Fibroblast of pulmonary artery (primary cell): ENCODE results near the gene SMARCAL1.

Experiments
- DNase-seq: peaks from one replicate; pipeline ENCODE4 v3.0.0-alpha.2; 2010; ENCODE audit warnings: low read depth
- H3K4me3 ChIP-seq: replicated peaks from 2 replicates; pipeline ENCODE4 v1.5.1; 2011; ENCODE audit warnings: low read depth, mild to moderate bottlenecking, control low read depth, low read length, moderate library complexity
- TF ChIP-seq, protein P1 (sequence below): IDR thresholded peaks from 2 replicates; pipeline ENCODE4 v1.5.1; 2011; ENCODE audit warnings: mild to moderate bottlenecking, control low read depth, low read length, inconsistent platforms; ENCODE audit errors: missing control alignments

Gene SMARCAL1

DNA sequence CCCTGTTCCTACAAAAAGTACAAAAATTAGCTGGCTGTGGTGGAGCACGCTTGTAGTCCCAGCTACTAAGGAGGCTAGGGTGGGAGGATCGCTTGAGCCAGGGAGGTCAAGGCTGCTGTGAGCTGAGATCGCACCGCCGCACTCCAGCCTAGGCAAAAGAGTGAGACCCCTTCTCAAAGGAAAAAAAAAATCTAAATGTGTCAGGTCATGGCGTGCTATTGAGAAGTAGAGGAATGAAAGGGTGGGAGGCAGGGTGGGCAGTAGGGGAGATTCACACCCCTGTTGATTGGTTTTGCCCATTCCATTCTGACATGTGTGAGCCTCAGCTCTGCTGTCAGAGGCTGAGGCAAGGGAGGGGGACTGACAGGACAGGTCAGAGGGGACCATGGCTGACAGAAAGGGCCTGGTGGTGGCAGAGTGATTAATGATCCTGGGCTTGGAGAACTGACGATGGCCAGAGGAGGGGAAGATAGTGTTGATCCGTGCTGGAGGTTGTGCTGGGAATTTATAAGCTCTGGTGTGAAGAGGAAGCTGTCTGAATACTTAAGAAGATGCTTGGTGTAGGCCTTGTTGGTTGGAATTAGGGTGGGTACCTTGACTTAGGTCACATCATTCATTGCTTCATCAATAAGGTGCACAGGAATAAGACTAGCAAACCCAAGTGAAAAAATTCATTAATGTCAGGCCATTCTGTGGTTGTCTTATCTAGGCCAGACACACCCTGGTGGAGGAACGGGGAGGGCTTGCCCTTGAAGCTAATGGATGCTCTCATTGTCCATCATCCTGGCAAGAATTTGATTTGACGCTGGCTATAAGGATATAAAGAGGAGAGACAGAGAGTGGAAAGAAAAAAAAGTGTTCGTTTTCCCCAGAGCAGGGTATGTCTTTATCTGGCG lies 19.1 kb upstream of the SMARCAL1 start:
- TF ChIP-seq, protein P1, sequence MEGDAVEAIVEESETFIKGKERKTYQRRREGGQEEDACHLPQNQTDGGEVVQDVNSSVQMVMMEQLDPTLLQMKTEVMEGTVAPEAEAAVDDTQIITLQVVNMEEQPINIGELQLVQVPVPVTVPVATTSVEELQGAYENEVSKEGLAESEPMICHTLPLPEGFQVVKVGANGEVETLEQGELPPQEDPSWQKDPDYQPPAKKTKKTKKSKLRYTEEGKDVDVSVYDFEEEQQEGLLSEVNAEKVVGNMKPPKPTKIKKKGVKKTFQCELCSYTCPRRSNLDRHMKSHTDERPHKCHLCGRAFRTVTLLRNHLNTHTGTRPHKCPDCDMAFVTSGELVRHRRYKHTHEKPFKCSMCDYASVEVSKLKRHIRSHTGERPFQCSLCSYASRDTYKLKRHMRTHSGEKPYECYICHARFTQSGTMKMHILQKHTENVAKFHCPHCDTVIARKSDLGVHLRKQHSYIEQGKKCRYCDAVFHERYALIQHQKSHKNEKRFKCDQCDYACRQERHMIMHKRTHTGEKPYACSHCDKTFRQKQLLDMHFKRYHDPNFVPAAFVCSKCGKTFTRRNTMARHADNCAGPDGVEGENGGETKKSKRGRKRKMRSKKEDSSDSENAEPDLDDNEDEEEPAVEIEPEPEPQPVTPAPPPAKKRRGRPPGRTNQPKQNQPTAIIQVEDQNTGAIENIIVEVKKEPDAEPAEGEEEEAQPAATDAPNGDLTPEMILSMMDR, result no peak
- no peak overlapping the region for H3K4me3 ChIP-seq
- no peak for DNase-seq

DNA sequence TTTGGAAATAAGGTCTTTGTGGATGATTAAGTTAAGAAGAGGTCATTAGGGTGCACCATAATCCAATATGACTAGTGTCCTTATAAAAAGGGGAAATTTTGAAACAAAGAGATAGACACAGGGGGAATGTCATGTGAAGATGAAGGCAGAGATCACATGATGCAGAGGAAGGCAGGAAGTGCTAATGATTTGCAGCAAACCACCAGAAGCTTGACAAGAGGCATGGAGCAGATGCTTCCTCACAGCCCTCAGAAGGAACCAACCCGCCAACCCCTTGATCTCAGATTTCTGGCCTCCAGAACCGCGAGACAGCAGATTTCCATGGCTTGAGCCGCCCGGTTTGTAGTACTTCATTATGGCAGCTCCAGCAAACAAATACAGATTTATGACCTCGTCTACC lies 17.4 kb upstream of the SMARCAL1 start:
- H3K4me3 ChIP-seq, result no peak overlapping the region
- TF ChIP-seq, protein P1, result no peak
- no peak for DNase-seq

DNA sequence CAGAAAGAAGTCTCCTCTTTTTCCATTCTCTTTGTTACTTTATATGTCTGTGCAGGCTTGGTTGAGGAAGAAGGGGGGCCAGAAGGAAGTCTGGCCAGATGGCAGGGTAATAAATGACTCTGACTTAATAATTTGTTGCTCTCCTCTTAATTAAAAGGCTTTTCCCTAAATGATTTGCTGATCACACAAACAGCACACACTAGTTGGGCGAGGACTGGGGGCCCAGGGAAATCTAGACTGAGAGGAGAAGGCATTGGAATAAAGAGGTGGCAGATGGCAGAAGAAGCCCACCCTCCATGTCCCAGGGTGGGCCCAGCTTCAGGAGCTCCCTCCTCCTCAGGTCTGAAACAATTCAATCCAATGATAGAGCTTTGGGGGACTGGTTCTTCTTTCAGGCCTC lies 12.7 kb upstream of the SMARCAL1 start:
- DNase-seq, result no peak
- H3K4me3 ChIP-seq, result no peak overlapping the region
- TF ChIP-seq, protein P1, result no peak

DNA sequence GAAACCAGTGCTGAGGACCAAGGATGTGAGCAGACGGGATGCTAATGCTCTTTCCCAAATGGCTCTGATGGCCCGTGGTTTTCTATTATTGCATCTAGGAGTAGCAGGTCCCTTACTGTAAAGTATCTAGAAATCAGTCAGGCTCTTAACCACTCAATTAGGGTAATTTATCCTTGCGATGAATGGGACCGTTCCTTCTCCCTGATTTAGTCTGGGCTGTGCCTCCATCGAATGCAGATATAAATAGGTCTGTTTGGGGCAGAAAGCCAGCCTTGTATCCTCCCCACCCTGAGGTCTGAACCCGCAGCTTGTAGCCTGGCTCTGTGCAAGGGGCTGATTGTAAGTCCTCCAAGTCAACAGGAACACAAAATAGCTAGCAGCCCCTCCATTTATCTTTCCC lies 9.5 kb upstream of the SMARCAL1 start:
- TF ChIP-seq, protein P1, result no peak
- H3K4me3 ChIP-seq, result no peak overlapping the region
- DNase-seq, result no peak

DNA sequence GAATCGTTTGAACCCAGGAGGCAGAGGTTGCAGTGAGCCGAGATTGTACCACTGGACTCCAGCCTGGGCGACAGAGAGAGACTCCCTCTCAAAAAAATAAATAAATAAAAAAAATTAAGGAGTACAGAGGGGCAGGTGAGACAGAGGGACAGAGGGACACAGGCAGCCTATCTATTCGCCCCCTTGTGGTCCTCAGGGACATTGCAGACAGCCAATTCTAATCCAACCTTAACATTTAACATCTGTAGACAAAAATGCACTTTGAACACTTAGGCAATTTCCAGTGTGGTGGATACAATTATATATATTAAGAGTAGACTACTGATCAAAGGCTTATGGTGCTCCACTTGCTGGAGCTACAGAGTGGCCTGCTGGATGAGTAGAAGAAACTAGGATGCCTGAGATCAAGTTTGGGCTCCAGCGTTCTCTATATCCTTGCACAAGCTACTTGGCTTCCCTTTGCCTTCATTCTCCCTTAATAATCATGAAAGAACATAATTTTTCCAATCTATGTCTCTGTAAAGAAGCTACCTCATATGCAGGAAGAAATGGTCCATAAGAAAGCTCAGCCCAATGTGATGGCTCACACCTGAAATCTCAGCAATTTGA lies 8.2 kb upstream of the SMARCAL1 start:
- H3K4me3 ChIP-seq, result no peak overlapping the region
- DNase-seq, result peak; percentile 58
- TF ChIP-seq, protein P1, result peak; percentile 83

DNA sequence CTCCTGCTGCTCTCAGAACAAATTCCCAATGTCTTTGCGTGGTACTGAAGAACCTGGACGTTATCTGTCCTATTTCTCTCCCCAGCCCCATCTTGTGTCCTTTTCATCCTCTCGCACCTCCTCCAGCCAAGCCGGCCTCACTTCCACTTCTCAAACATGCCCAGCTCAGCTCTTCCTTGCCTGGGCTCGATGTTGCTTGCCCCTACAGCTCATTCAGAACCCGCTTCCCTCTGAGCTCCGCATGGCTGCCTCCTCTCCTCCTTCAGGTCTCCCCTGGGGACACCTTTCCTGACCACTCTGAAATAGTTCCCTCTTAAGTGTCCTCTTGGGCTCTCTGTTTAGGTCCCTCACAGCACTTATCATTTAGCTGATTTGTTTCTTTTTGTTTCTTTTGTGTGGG lies 6.7 kb upstream of the SMARCAL1 start:
- TF ChIP-seq, protein P1, result no peak
- DNase-seq, result no peak
- H3K4me3 ChIP-seq, result no peak overlapping the region
